GM06990 (cell line): ENCODE measurements around the gene HK2.
"Not testable (repeated sequence)": the region's sequence is repeated elsewhere in the genome, so short reads cannot be mapped to it uniquely, and the experiment has no call there.

Source experiments
- DNase-seq: peaks from one replicate; pipeline ENCODE4 v3.0.0-alpha.2; 2011; ENCODE audit not compliant: insufficient read length; ENCODE audit errors: extremely low read depth
- H3K27me3 ChIP-seq: replicated peaks from 2 replicates; pipeline ENCODE4 v1.6.0; 2011; ENCODE audit warnings: low read length; ENCODE audit not compliant: control insufficient read depth, insufficient read depth
- H3K36me3 ChIP-seq: 2 replicates; pipeline ENCODE4 v1.5.1; 2011; ENCODE audit warnings: low read length; ENCODE audit not compliant: control insufficient read depth, insufficient read depth
- H3K4me3 ChIP-seq: replicated peaks from 2 replicates; pipeline ENCODE4 v1.5.1; 2011; ENCODE audit warnings: low read depth, mild to moderate bottlenecking, control low read depth, low read length
- TF ChIP-seq, protein P1 (sequence below): IDR thresholded peaks from 2 replicates; pipeline ENCODE4 v1.5.1; 2011; ENCODE audit warnings: low read length, control low read depth, mild to moderate bottlenecking, inconsistent platforms; ENCODE audit not compliant: insufficient read depth, poor library complexity, severe bottlenecking

HK2 gene

DNA sequence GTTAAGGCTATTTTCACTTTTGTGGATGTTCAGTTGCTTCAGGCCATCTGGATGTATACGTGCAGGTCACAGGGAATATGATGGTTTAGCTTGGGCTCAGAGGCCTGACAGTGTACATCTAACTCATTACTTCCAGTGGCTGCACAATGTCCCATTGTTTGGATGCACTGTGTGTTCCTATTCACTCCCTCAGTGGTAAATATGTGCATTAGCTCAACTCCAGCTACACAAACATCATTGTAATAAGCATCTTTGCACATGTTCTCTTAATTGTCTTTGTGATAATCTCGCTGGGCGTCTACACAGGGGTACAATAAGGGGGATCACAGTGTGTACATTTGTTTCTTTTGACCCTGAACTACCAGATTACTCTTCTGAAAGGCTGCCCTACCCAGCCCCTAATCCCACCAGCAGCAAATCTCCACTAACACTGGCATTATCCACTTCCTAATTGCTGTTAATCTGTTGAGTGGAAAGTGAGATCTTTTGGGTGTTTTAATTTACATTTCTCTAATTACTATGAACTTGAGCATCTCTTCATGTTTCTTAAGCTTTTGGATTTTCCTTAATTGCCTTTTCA, 68.4 kb downstream of the HK2 start:
- H3K27me3 ChIP-seq, result no peaks in the 10 kb centered on the region
- DNase-seq, result no peak
- no peaks in the 10 kb centered on the region for H3K36me3 ChIP-seq
- H3K4me3 ChIP-seq, result no peak overlapping the region
- TF ChIP-seq, protein P1, sequence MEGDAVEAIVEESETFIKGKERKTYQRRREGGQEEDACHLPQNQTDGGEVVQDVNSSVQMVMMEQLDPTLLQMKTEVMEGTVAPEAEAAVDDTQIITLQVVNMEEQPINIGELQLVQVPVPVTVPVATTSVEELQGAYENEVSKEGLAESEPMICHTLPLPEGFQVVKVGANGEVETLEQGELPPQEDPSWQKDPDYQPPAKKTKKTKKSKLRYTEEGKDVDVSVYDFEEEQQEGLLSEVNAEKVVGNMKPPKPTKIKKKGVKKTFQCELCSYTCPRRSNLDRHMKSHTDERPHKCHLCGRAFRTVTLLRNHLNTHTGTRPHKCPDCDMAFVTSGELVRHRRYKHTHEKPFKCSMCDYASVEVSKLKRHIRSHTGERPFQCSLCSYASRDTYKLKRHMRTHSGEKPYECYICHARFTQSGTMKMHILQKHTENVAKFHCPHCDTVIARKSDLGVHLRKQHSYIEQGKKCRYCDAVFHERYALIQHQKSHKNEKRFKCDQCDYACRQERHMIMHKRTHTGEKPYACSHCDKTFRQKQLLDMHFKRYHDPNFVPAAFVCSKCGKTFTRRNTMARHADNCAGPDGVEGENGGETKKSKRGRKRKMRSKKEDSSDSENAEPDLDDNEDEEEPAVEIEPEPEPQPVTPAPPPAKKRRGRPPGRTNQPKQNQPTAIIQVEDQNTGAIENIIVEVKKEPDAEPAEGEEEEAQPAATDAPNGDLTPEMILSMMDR, result no peak

DNA sequence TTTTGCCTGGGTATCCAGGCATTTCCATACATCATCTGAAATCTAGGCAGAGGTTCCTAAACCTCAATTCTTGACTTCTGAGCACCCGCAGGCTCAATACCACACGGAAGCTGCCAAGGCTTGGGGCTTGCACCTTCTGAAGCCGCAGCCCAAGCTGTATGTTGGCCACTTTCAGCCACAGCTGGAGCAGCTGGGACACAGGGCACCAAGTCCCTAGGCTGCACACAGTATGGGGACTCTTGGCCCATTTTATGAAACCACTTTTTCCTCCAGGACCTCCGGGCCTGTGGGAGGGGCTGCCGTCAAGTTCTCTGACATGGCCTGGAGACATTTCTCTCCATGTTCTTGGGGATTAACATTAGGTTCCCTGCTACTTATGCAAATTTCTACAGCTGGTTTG, 72.5 kb downstream of the HK2 start:
- H3K27me3 ChIP-seq, result no peaks in the 10 kb centered on the region
- no peak overlapping the region for H3K4me3 ChIP-seq
- DNase-seq, result no peak
- TF ChIP-seq, protein P1, result no peak
- H3K36me3 ChIP-seq, result no peaks in the 10 kb centered on the region

DNA sequence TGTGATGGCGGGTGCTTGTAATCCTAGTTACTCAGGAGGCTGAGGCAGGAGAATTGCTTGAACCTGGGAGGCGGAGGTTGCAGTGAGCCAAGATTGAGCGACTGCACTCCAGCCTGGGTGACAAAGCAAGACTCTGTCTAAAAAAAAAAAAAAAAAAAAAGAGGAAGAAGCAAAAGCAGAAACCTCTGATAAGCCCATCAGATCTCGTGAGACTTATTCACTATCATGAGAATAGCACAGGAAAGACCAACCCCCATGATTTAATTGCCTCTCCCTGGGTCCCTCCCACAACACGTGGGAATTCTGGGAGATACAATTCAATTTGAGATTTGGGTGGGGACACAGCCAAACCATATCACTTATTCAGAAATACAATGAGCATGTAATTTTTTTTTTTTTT, 73.6 kb downstream of the HK2 start:
- not testable (repeated sequence) for H3K4me3 ChIP-seq, DNase-seq, H3K27me3 ChIP-seq, H3K36me3 ChIP-seq

DNA sequence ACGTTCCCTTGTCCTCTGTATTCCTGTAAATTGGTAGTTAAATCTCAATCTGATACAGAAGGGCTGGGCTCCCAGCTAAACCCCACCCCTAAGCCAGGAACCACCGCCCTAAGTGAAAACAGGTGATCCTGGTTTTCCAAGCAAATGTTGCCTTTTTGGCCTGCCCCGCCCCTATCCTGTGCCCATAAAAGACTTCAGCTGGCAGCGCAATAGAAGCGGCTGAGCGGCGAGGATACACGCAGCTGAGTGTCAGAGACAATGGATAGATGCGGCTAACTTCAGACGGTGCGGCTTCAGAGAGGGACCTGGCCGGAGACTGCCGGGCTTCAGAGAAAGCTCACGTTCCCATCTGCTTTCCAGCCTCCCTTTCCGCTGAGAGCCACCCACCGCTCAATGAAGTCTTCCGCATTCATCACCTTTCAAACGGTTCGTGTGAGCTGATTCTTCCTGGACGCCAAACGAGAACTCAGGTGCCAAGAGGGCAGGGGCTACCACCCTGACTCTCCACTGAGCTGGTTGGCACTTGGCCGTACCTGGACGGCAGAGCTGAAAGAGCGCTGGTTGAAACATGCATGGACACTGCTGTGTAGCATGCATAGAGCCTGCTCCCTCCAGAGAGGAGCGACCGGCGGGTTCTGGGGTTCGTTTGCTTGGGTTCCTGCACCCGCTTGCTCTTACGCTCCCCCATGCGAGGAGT, 75.0 kb downstream of the HK2 start:
- Histone ChIP-seq H3K36me3 (no peaks in the 10 kb centered on the region), H3K4me3 (no peak overlapping the region), H3K27me3 (no peaks in the 10 kb centered on the region)
- TF ChIP-seq, protein P1, result no peak
- no peak for DNase-seq

DNA sequence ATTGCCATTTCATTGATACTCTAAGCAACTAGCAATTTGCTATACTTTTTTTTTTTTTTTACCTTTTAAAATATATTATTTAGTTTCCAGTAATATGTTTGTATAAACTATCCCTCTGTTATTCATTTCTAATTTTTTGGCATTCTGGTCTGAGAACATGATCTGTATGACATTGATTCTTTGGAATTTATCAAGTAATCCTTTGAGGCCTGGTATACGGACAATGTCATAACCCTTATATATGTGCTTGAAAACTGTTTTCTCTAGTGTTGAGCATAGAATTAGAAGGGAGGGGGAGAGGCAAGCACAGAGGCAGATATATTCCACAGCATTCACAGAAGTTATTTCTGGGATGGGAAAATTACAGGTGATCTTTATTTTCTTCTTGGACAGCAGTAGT, 76.3 kb downstream of the HK2 start:
- TF ChIP-seq, protein P1, result no peak

DNA sequence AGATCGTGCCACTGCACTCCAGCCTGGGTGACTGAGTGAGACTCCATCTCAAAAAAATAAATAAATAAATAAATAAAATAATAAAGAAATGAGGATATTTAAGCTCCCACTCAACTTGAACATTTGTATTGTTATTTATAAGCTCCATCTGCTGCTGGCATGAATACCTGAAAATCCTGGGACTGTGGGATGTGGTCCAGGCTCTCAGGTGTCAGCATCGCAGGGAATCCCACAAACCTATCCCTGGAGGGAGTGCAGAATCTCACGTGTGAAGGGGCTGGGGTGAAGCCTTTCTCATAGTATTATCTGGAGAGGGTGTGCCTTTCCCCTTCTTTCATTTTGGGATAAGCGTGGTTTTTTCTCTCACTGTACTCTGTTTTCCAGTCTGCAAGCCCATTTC, 77.1 kb downstream of the HK2 start:
- DNase-seq, result no peak
- Histone ChIP-seq H3K36me3 (no peaks in the 10 kb centered on the region), H3K27me3 (no peaks in the 10 kb centered on the region), H3K4me3 (no peak overlapping the region)
- TF ChIP-seq, protein P1, result no peak

More for the DNA sequence above, 76.3 kb downstream of the HK2 start:
- Histone ChIP-seq H3K27me3 (no peaks in the 10 kb centered on the region), H3K36me3 (no peaks in the 10 kb centered on the region), H3K4me3 (no peak overlapping the region)
- DNase-seq, result no peak
